Urothelium cell line (cell line): ENCODE measurements around the gene ULK1.
"Not testable (repeated sequence)": the region's sequence is repeated elsewhere in the genome, so short reads cannot be mapped to it uniquely, and the experiment has no call there.

Experiments
- DNase-seq: peaks from one replicate; pipeline ENCODE4 v3.0.0; 2011; ENCODE audit warnings: low spot score, mixed read lengths
- FAIRE-seq: peaks from 2 replicates; lab custom pipeline; 2011; peaks lifted over from hg19 to GRCh38; lab: Jason Lieb, UNC

Gene ULK1

GRCh38 chr12:131960590-131961325 lies 66.3 kb downstream of the ULK1 start:
- DNase-seq, result not testable (repeated sequence)
- peak; percentile 79 for FAIRE-seq

GRCh38 chr12:131961328-131961727 lies 66.9 kb downstream of the ULK1 start:
- FAIRE-seq, DNase-seq: not testable (repeated sequence)

- no peak for FAIRE-seq
- DNase-seq, result no peak
Observed at GRCh38 chr12:131962069-131962468, 67.6 kb downstream of the ULK1 start.

- FAIRE-seq, result no peak
- DNase-seq, result no peak
Observed at GRCh38 chr12:131963381-131963780, 69.0 kb downstream of the ULK1 start.

- no peak for DNase-seq
- FAIRE-seq, result no peak
Observed at GRCh38 chr12:131965073-131965472, 70.7 kb downstream of the ULK1 start.

GRCh38 chr12:131971226-131971625 lies 76.8 kb downstream of the ULK1 start:
- FAIRE-seq (no peak), DNase-seq (no peak)
